DOHH2 (cell line): Measurements from ENCODE around the gene UNC80.

ENCODE experiments used
- EZH2phosphoT487 ChIP-seq: fragments of 200-600 bp; sonication (generic); IDR thresholded peaks from 2 replicates; pipeline ENCODE4 v1.6.1; 2017; ENCODE audit warnings: borderline replicate concordance, mild to moderate bottlenecking, antibody characterized with exemption, low read length, moderate library complexity, mixed read lengths
- TF ChIP-seq, protein P1 (sequence below): fragments of 200-600 bp; sonication (generic); IDR thresholded peaks from one replicate; pipeline ENCODE4 v1.5.1; 2014; ENCODE audit warnings: antibody characterized with exemption, mild to moderate bottlenecking, low read depth, low read length; ENCODE audit not compliant: poor library complexity, severe bottlenecking

DNA sequence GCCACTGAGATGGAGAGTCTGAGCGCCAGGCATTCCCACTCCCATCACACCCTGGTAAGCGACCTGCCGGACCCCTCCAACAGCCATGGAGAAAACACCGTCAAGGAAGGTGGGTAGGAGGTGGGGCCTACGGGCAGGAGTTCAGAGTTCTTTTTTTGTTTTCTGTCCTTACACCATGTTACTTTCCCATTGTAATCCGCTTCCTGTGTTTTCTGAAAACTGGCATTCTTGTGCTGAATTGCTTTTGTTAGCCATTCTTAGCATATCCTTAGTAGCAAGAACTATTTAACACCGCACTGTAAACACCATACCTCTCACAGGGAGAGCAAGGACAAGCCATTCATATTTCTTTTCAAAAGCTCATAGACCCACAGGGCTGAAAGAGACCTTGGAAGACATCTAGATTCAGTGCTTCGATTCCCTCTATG, 46.2 kb downstream of the UNC80 start:
- no peak for TF ChIP-seq EZH2phosphoT487
- TF ChIP-seq, protein P1, sequence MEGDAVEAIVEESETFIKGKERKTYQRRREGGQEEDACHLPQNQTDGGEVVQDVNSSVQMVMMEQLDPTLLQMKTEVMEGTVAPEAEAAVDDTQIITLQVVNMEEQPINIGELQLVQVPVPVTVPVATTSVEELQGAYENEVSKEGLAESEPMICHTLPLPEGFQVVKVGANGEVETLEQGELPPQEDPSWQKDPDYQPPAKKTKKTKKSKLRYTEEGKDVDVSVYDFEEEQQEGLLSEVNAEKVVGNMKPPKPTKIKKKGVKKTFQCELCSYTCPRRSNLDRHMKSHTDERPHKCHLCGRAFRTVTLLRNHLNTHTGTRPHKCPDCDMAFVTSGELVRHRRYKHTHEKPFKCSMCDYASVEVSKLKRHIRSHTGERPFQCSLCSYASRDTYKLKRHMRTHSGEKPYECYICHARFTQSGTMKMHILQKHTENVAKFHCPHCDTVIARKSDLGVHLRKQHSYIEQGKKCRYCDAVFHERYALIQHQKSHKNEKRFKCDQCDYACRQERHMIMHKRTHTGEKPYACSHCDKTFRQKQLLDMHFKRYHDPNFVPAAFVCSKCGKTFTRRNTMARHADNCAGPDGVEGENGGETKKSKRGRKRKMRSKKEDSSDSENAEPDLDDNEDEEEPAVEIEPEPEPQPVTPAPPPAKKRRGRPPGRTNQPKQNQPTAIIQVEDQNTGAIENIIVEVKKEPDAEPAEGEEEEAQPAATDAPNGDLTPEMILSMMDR = no peak
